Thyroid gland (tissue), 4 donors: ENCODE measurements around the gene RAB40AL.

Experiments used
- POLR2A ChIP-seq, 2 donors: fragments of 450-650 bp; IDR thresholded peaks; one replicate each; pipeline ENCODE4 v1.6.1; 2017; ENCODE audit warnings: antibody characterized with exemption in 2 of 2, mild to moderate bottlenecking in 2 of 2, moderate library complexity in 1 of 2
- TF ChIP-seq, protein P1 (sequence below), 6 experiments: fragments of 200-600 bp in 3 of 6; fragments of 450-650 bp in 3 of 6; sonication (generic) in 3 of 6; IDR thresholded peaks; one replicate each; pipeline ENCODE4 v1.5.1; 2016 to 2019; ENCODE audit warnings: antibody characterized with exemption in 6 of 6, mild to moderate bottlenecking in 2 of 6, inconsistent platforms in 1 of 6, moderate library complexity in 1 of 6

DNA sequence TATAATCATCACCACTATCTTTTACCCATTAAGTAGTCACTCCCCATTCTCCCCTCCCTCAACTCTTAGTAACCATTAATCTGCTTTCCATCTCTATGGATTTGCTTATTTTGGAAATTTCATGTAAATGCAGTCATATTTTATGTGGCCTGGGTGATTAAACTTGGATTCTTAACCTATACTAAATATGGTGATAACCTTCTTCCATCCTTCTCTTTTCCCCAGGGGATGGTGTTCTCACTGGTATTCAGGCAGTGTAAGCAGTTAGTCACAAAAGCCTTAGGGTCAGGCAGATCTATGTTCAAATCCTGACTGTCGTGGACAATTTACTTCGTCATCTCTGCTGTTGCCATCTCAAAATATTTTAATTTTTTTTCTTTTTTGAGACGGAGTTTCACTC lies 29.6 kb downstream of the RAB40AL start:
- TF ChIP-seq POLR2A (IDR thresholded peaks at IDR 0.05) = no peak
- TF ChIP-seq, protein P1, sequence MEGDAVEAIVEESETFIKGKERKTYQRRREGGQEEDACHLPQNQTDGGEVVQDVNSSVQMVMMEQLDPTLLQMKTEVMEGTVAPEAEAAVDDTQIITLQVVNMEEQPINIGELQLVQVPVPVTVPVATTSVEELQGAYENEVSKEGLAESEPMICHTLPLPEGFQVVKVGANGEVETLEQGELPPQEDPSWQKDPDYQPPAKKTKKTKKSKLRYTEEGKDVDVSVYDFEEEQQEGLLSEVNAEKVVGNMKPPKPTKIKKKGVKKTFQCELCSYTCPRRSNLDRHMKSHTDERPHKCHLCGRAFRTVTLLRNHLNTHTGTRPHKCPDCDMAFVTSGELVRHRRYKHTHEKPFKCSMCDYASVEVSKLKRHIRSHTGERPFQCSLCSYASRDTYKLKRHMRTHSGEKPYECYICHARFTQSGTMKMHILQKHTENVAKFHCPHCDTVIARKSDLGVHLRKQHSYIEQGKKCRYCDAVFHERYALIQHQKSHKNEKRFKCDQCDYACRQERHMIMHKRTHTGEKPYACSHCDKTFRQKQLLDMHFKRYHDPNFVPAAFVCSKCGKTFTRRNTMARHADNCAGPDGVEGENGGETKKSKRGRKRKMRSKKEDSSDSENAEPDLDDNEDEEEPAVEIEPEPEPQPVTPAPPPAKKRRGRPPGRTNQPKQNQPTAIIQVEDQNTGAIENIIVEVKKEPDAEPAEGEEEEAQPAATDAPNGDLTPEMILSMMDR (IDR thresholded peaks at IDR 0.05) = no peak
